Measurements from ENCODE around the gene KCNH1. TPM values are rescaled to one million over a fixed set of nuclear protein-coding genes. Genes with fewer than 3 reads are reported as not detected.

KCNH1 gene
- total RNA-seq, 4 donors from 2014 or later = 0.53 to 16.5 (median 2.4) TPM

DNA sequence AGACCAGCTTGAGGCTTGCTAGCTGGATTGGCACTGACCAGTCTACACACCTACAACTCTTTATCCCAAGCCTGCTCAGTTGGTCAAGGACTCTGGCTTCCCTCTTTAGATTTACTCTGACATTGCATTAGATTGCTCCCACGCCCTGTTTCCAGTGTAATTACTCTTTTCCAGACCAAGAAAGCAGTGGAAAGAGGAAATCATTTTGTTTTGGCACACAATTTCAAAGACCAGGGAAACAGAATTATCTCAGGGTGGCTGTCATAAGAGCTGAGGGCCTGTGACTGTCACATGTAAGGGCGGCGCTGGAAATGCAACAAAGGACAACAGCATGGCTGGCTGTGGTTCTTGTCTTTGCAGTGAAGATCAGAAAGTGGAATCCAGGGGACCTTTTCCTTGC, 502.5 kb downstream of the KCNH1 start:
- Histone ChIP-seq H3K4me1 (no peaks in the 10 kb centered on the region), H3K9me3 (no peaks in the 10 kb centered on the region), H3K27ac (no peak overlapping the region), H3K27me3 (no peaks in the 10 kb centered on the region), H3K36me3 (no peaks in the 10 kb centered on the region), H3K4me3 (no peak overlapping the region)
- TF ChIP-seq, protein P1, sequence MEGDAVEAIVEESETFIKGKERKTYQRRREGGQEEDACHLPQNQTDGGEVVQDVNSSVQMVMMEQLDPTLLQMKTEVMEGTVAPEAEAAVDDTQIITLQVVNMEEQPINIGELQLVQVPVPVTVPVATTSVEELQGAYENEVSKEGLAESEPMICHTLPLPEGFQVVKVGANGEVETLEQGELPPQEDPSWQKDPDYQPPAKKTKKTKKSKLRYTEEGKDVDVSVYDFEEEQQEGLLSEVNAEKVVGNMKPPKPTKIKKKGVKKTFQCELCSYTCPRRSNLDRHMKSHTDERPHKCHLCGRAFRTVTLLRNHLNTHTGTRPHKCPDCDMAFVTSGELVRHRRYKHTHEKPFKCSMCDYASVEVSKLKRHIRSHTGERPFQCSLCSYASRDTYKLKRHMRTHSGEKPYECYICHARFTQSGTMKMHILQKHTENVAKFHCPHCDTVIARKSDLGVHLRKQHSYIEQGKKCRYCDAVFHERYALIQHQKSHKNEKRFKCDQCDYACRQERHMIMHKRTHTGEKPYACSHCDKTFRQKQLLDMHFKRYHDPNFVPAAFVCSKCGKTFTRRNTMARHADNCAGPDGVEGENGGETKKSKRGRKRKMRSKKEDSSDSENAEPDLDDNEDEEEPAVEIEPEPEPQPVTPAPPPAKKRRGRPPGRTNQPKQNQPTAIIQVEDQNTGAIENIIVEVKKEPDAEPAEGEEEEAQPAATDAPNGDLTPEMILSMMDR (IDR thresholded peaks at IDR 0.05) = no peak
- TF ChIP-seq POLR2A (IDR thresholded peaks at IDR 0.05) = no peak
- DNase-seq = no peak

DNA sequence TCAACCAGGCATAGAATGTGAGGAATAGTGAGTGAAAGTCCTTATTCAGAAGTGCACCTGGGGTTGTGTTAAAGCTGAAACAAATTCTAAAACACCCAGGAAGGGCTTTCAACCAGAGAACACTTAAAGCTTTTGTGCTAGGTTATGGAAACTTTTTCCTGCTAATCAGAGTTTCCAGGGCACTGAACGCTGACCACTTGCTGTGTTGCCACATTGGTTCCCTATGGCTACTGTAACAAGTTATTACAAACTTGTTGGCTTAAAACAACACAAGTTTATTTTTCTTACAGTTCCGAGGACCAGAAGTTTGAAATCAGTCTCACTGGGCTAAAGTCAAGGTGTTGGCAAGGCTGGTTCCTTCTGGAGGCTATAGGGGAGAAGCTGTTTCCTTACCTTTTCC, 504.7 kb downstream of the KCNH1 start:
- no peaks in the 10 kb centered on the region for H3K9me3 ChIP-seq
- no peak overlapping the region for H3K27ac ChIP-seq
- H3K27me3 ChIP-seq = no peaks in the 10 kb centered on the region
- H3K4me1 ChIP-seq = no peaks in the 10 kb centered on the region
- no peak overlapping the region for H3K4me3 ChIP-seq
- TF ChIP-seq, protein P1 (IDR thresholded peaks at IDR 0.05) = no peak
- TF ChIP-seq POLR2A (IDR thresholded peaks at IDR 0.05) = no peak
- DNase-seq = no peak
- H3K36me3 ChIP-seq = no peaks in the 10 kb centered on the region

DNA sequence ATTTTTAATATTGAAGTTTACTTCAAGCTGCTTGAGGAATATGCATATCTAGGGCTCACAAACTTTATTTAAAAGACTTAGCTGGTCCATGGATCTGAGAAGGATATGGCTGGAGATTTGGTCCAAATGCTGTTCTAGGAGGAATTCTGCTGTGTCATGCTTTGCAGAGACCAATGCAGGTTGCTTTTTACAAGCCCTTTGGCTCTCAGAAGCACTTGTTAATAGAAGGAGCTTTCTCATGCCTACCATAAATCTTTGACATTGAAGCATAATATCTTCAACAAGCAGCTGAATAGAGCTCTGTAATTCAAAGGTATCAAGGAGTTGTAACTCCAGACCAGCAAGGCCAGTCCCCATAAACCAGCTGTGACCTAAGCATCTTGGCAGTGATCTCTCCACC, 506.2 kb downstream of the KCNH1 start:
- TF ChIP-seq, protein P1 (IDR thresholded peaks at IDR 0.05) = no peak
- no peak for TF ChIP-seq POLR2A (IDR thresholded peaks at IDR 0.05)
- Histone ChIP-seq H3K36me3 (no peaks in the 10 kb centered on the region), H3K27me3 (no peaks in the 10 kb centered on the region), H3K4me1 (no peaks in the 10 kb centered on the region), H3K4me3 (no peak overlapping the region), H3K27ac (no peak overlapping the region), H3K9me3 (no peaks in the 10 kb centered on the region)
- no peak for DNase-seq

Other genes starting within 250 kb of the KCNH1 start
- gene RCOR3, start 125.2 kb upstream of the KCNH1 start, total RNA-seq = 10 to 100 TPM; 69.3 to 95.4 (median 74.7) TPM
- 10 to 100 TPM; 10.9 to 98.2 (median 24.9) TPM for gene TRAF5, start 192.7 kb upstream of the KCNH1 start, total RNA-seq

Measured in Peyer's patch (tissue), 4 donors.